Measurements from ENCODE around the gene CD79A.
"Not testable (repeated sequence)": the region's sequence is repeated elsewhere in the genome, so short reads cannot be mapped to it uniquely, and the experiment has no call there.

Gene CD79A

DNA sequence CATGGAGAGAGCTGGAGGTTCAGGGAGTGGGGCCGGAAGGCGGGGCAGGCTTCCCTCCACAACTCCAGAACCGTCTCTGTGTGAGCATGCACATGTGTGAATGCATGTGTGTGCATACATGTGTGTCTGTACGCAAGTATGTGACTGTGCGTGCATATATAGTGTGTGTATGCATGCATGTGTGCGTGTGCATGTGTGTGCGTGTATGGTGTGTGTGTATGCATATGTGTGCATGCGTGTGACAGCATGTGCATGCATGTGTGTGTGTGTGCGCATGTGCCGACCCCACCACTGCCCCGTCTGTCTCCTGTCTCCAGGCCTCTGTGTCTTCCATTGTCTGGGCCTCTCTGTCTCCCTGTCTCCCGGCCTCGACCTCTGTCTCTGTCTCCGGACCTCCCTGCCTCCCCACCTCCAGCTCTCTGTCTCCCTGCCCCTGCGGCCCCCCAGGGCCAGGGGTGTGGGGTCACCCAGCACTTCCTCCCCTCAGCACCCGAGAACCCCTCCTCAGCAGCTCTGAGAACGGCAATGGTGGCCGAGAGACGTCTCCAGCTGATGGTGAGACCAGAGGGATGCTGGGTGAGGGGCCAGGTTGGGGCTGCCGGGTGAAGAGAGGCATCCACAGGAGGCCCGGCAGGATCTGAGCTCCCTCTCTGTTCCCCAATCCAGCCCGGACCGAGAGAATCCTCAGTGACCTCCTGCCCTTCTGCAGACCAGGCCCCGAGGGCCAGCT is 28.4 kb downstream of the CD79A start:
- DNase-seq (ENCODE audit: low read depth) = no peak

DNA sequence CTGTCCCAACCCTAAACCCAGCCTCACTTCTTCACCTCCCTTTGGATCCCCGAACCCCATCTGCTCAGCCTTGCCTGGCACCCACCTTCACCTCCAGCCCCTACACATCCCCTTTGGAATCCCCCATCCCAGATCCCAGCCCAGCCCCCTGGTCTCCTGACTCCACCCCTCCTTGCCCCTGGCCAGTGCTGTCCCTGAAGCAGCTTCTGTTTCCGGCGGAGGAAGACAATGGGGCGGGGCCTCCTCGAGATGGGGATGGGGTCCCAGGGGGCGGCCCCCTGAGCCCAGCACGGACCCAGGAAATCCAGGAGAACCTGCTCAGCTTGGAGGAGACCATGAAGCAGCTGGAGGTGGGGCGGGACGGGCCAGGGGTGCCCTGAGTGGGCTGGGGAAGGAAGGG is 29.2 kb downstream of the CD79A start:
- DNase-seq (ENCODE audit: low read depth) = no peak

DNA sequence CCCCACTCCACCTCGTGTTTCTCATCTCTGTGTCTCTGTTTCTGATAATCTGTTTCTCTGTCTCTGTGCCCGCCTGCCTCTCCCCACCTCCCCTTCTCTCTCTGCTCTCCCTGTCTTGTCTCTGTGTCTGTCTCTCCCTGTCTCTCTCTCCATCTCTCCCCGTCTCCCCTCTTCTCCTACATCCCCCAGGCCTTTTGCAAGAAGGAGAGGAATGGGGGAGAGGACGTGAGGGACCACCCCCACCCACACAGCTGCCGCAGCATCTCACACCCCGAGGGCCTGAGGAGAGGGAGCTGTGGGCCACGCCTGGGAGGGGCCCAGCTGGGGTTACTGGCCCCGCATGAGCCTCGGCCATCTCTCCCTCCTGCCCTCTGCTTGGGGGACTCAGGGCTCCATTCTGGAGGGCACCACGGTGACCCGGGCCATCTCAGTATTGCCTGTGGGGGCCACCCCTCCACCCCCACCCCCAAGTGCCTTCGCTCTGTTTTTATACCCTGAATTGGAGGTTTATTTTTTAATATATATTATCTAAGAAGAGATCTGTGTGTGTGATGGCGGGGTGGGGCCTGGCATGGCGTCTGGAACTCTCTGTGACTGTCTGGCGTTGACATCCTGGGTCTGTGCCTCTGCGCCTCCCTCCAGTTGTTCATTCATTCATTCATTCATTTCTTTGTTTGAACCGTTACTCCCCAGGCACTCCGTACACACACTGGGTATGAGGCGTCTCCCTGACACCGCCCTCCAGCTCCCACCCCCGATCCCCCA is 30.0 kb downstream of the CD79A start:
- DNase-seq (ENCODE audit: low read depth) = no peak

DNA sequence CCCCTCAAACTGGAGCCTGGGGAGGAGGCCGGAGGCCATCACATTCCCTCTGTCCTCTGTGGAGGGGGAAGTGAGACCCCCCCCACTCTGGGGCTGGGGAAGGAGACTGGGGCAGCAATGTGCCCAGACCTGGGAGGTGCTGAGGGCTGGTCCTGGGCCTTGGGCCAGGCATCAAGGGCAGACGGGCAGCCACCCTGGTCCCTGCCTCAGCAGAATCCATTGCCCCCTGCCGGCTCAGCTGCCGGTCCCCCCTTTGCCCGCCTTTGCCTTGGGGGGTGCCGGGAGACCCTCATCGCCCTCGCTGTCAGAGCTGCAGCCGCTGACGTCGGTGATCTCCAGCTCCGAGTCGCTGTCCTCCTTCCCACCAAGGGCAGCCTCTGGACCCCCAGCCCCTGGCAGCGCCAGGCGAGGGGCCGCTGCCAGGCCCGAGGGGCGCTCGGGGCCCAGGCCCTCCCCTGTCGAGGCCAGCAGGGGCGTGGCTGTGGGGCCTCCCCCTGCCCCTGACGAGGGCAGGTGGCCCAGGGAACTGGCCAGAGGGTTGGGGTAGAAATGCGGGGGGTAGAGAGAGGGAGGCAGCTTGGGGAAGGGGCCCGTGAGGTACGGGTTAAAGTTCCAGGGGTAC is 31.0 kb downstream of the CD79A start:
- no peak for DNase-seq (ENCODE audit: low read depth)

DNA sequence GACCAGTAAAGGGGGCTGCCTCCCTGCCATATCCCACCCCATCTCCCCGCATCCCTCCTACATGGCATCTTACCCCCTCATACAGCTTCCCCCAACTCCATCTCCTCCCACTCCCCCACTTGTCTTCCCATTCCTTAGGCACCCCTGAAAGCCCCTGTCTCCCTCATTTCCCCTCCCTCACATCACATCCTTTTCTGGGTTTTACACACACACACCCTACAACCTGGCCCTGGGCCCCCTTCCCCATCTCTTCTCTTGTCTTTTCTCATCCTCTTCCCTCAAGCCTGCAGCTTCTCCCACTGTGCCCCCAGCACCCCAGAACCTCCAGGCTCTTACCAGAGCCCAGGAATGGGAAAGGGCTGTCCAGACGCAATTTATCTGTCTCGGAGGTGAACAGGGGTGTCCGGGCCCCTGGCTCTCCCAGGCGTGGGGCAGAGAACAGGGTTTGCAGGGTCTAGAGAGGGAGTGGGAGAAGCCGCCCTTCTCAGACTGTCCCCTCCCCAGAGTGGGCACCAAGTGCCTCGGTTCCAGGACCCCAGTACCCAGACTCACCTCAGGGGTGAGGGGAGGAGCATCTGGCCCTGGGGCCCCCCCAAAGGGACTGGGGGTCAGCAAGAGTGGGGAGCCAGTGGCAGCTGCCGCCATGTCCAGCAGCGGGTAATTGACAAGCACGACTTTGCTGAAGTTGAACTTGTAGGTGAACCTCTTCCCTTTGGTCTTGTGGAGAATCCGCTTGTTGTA is 31.8 kb downstream of the CD79A start:
- no peak for DNase-seq (ENCODE audit: low read depth)

DNA sequence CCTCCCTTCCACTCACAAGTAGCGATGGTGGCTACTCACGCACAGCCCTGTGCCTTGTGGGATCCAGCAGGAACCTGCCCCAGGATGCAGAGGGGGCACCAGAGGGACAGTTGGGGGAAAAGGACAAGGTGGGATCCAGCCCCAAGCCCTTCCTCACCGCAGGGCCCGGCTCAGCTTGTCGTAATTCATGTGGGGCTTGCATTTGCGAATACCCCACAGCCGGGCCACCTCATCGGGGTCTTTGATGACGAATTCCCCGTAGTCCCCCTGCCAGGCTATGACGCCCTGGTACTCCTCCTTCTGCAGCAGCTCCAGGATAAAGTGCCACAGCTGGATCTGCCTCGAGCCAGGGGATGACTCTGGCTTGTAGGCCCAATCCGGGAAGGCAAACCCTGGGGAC is 32.6 kb downstream of the CD79A start:
- DNase-seq (ENCODE audit: low read depth) = no peak

DNA sequence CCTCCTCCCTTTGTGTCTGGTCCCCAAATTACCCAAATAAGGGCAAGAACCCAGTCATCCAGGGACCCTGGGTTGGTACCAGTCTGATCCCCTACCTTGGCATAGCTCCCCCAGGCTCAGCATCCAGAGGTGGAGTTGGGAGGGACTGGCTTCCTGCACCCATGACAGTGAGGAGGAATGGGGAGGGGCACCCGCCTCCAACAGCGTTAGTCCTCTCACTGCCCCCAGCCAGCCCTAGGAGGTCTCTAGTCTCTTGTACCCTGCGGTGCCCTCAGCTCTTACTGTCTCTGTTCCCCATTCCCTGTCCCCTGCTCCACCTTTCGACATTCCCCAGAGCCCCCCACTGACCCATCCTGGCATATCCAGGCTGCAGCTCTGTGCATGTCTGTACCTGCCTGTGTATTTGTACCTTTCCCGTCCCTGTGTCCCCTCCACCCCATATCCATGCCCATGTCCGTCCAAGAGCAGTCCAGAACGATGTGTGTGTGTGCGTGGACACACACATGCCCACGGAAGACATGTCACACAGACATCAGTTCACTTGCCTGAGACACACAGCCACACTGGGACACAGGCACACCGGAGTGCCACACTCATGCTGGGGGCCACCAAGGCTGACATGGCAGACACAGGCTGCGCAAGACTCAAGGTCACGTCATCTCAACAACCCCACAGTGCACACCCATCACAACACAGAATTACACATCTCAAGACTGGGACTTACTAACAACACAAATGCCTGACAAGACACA is 33.3 kb downstream of the CD79A start:
- no peak for DNase-seq (ENCODE audit: low read depth)

DNA sequence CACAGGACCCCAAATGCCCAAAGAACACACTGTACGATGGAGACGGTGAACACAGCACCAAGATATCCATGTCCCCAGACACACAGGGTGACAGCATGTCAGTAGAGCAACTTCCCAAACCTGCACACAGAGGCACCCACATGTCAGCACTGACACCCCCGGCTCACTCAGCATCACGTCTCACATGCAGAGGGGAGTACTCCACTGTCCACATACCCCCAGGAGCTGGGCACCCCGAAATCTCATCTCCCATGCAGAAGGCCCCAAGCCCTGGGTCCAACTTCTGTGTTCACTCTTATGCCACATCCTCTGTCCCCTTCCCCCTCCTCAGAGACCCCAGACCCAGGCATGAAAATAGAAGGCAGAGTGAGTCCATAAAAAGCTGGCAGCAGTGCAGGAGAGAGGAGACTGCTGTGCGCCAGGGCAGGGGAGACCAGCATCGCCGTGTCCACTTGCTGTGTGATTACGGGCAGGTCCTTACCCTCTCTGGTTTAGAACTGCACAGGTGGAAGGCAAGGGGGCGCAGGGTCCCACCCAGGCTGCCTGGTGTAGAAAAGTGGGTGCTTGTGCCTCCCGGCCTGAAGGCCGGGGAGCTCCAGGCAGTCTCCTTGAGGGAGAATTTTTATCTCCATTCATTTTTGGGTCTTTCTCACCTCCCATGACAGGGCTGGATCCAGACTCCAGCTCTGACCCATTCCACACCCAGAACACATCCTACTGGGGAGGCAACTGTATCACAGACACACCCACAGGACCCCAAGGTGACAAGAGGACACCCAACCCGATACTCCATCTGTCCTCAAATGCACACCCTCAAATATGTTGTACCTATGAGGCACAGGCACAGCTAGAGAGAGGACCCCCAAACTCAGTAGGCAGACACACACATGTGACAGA is 34.2 kb downstream of the CD79A start:
- no peak for DNase-seq (ENCODE audit: low read depth)

DNA sequence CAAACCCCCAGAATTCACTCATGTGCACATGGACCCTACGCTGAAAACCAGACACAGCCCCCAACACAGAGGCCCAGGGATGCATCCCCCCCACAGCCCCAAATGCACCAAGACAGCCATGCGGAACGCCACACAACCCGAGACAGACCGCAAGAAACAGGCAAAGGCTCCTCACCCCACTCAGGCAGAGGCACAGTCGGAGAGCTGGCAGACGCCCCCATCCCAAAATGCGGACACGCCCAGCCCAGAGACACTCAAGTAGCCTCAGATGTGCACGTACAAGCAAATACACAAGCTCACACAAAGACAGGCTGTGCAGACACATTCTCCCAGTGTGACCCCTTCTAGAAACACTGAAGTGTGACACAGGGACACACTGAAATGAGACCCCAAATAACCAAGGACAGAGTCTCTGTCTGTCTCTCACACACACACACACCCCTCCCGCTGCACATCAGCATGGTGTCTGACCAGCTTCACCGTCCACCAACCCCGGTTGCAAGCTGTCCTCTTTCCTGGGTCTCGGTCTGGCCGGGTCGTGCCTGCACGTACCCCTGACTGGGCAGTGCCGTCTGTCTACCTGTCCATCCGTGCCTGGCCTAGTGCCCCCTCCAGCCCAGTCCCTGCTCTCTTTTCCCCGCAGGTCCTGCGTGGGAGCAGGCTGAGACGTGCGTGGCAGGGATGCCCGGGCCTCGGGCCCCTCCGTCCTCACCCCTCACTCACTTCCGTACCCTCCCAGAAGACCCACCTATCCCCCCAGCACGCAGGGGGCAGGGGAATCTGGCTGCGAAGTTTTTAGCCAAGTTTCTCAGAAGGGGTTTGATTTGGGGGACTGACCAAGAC is 35.0 kb downstream of the CD79A start:
- no peak for DNase-seq (ENCODE audit: low read depth)

DNA sequence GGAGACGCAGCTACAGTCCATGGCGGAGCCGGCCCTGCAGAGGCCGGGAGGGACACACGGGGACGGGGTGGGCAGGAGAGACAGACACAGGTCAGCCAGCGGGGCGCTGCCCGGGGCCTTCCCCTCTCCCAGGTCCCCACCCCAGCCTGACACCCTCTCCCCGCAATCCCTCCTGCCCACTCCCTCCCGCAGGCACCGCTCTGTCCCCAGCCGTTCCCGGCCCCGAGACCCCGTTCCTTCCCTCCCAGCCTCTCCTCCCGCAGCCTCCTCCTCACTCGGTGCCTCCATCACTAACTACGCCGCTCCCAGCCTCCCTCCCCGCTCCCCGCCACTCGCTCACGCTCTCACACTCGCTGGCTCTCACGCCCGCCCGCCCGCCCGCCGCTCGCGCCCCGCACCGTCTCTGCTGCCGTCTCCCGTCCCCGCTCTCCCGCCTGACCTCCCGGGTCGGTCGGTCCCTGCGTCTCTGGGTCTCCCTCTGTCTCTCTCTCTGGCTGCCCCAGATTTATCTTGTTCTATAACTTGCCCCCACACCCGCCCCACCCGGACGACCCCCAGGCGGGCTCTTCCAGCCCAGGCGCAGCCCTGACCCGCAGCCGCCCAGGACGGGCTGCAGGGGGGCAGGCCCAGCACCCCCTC is 35.9 kb downstream of the CD79A start:
- DNase-seq (ENCODE audit: low read depth) = no peak

DNA sequence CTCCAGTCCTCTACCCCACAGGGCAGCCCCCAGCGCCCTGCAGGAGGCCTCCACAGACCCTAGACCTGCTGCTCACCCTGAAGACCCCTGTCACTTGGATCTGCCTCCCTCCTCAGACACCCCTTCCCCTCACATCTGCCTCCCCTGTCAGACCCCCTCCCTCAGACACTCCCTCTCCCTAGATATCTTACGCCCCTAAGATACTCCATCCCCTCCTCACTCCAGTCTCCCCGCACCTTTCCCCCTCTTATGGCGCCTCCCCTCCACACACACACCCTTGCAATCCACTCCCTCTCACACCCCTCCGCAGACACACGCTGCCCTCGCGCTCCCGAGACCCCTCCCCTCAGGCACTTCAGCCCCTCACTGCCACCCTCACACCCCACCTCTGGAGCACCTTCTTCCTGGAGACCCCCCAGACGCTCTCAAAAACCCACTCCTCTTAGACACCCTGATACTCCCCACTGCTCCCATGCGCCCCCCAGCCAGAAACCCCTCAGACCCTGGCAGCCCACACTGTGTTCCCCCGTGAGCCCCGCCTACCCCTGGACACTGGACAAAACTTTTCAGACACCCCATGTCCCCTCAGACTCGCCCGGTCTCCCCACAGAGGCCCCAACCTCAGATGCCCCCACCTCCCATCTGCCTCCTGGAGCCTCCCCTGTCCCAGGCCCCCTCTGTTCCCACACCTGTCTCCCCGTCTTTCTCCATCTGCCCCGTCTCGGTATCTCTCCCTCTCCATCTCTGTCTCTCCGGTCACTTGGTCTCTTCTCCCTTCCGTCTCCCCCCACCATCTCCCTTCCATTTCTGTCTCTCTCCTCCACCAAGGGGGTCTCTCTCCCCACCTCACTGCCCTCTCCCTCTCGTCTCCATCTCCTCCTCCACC is 36.7 kb downstream of the CD79A start:
- DNase-seq (ENCODE audit: low read depth) = no peak

DNA sequence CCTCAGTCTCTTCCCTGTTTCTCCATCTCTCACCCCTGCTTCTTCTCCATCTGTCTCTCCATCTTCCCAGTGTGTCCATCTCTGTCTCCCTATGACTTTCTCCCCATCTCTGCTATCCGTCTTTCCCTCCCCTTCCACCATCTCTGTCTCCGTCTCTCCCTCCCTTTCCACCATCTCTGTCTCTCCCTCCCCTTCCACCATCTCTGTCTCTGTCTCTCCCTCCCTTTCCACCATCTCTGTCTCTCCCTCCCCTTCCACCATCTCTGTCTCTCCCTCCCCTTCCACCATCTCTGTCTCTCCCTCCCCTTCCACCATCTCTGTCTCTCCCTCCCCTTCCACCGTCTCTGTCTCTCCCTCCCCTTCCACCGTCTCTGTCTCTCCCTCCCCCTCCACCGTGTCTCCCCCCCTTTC is 37.4 kb downstream of the CD79A start:
- DNase-seq (ENCODE audit: low read depth) = not testable (repeated sequence)

DNA sequence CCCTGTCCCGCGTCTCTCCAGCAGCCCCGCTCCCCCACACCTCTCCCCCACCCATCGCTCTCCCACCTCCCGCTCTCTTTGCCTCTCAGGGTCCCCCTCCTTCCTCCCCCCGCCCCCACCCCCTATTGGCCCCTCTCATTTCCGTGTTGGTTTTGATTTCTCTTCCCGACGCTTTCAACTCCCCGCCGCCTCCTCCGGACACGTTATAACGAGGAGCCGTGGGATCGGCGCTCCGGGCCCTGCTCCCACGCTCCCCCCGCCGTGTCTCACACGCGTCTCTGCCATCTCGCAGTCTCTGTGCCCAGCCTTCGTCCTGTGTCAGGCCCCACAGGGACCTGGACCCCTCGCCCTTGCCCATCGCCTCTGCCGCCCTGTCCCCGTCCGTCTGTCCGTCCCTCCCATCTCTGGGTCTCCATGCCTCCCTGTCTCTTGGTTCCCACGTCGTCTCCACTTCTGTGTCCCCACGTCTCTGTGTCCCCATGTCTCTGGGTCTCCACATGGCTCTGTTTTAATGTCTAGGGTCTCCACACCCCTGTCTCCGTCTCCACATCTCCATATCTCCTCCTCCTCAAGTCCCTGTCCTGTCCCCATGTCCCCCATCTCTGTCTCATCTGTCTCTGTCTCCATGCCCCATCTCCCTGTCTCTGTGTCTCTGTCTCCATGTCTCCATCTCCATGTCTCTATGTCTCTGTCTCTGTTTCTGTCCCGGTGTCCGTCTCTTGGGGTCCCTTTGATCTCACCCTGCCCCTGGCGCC is 38.1 kb downstream of the CD79A start:
- DNase-seq (ENCODE audit: low read depth) = no peak

DNA sequence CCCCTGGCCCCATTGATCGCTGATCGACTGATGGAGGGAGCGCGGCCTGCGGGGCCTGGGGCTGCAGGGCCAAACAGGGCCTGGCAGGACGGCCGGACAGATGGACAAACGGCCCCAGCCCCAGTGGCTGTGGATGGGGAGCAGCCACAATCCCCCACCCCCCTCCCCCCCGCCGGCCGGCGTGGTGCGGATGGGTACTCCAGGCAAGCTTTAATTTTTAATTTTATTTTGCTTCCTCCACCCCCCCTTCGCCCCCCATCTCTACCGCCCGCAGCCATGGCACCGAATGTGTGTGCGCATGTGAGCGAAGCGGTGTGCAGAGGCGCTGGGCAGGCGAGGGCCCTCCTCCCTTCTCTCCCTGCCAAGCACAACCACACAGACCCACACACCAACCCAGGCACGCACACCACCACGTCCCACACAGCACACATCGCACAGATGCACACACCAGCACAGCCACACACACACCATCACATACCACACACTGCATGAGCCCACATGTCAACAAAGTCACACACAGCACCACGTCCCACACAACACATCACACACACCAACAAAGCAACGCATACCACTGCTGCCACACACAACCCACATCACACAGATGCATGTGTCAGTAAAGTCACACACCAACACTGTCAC is 38.8 kb downstream of the CD79A start:
- DNase-seq (ENCODE audit: low read depth) = no peak

DNA sequence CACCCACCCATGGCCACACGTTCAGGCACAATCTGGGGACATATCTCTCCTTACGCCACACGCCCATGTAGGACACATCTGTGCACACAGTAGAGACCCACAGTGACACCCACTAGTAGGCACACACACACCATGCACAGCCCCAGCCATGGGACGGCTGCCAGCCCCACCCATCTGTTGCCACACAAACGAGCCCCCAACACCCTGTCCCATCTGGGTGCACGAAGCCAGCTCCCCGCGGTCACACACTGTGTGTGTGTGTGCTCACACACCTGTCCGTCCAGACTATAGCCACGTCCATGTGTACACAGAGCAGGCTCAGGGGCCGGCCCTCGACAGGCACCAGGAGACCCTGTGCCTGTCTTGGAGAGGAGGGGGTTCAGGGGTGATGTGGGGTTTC is 40.6 kb downstream of the CD79A start:
- no peak for DNase-seq (ENCODE audit: low read depth)

DNA sequence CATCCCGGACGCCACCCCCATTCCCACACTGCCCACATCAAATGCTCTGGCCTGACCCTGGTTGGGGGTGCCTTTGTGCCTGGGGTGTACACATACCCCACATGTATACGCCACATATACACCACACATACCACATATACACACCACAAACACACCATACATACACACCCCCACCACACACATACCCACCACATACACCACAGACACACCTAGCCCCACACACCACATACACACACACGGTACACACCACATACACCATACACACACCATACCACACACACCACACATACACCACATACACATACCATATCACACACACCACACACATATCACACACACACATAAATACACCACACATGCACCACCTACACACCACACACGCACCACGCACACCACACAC is 41.0 kb downstream of the CD79A start:
- no peak for DNase-seq (ENCODE audit: low read depth)

DNA sequence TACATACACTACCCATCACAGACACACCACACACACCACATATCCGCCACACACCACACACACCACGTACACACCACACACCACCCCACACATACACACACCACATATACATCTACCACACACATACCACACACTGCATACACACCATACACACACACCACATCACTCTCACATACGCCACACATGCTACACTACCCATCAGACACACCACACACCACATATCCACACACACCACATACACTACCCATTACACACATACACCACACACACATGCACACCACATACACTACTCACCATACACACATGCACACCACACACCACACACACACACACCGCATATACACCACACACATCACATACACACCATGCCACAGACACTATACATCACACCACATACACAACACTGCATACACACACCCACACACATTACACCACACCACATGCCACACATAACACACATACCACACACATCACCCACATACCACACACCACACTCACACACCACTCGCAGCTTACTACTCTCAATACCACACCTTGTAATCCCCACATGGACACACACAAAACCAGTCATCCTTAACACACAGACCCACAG is 41.7 kb downstream of the CD79A start:
- no peak for DNase-seq (ENCODE audit: low read depth)

Data from HS-5 (cell line).